ENCODE data around the gene ANKRD27.

- TF ChIP-seq POLR2A (IDR thresholded peaks at IDR 0.05) (no peak), CTCF (IDR thresholded peaks at IDR 0.05) (no peak), EP300 (IDR thresholded peaks at IDR 0.05; ENCODE audit: low read depth) (no peak), POLR2AphosphoS5 (IDR thresholded peaks at IDR 0.05) (no peak)
These were observed 2.9 kb downstream of the ANKRD27 start for GRCh38 chr19:32671883-32672593.
